HCT116 (cell line): ENCODE results near the gene SNX25. TPM values are rescaled to one million over a fixed set of nuclear protein-coding genes. Genes with fewer than 3 reads are reported as not detected.

Source experiments
- ATAC-seq: fragments of 200-7000 bp; cut with Tn5 transposase; 2 replicates; pipeline ENCODE4 v1.9.1; 2020; ENCODE audit warnings: mild to moderate bottlenecking, moderate library complexity
- BruUV-seq: library from RNA; stranded (reverse); fragments of 400-500 nt; replicated peaks from 2 replicates; lab custom pipeline; 2021; lab: Mats Ljungman, UMichigan
- CTCF ChIA-PET: fragments of 300-600 bp; sonication (Branson Sonifier 250); formaldehyde crosslinking; loops from one replicate; lab custom pipeline; 2021; ENCODE audit warnings: antibody characterized with exemption; lab: Charles Lee
- POLR2A ChIA-PET: fragments of 300-600, 350-600 bp; sonication (Branson Sonifier 250); formaldehyde crosslinking; loops from one replicate; lab custom pipeline; 2021; ENCODE audit warnings: antibody characterized with exemption; lab: Charles Lee
- RAD21 ChIA-PET, 2 experiments: fragments of 300-600 bp; sonication (Branson Sonifier 250); formaldehyde crosslinking; loops; one replicate each; lab custom pipeline; 2023; ENCODE audit warnings: low total read pairs in 2 of 2; ENCODE audit not compliant: uncharacterized antibody in 2 of 2, unreplicated experiment in 2 of 2, low non-redundant PET in 1 of 2; lab: Charles Lee
- DNase-seq: peaks from one replicate; pipeline ENCODE4 v3.0.0-alpha.2; 2010; ENCODE audit warnings: low read depth, low spot score
- H2AFZ ChIP-seq: fragments of 200-600 bp; shearing (Covaris generic), sonication (generic); 2 replicates; pipeline ENCODE4 v1.6.1; 2017; ENCODE audit warnings: low read depth, mixed run types, mixed read lengths, antibody characterized with exemption, low read length; ENCODE audit not compliant: poor library complexity, severe bottlenecking
- H3K27ac ChIP-seq: 2 replicates; pipeline ENCODE4 v1.5.1; 2012; ENCODE audit warnings: low read depth, low read length
- H3K27me3 ChIP-seq: fragments of 200-600 bp; sonication (generic); 2 replicates; pipeline ENCODE4 v1.6.1; 2016; ENCODE audit warnings: mixed run types, low read length, mixed read lengths; ENCODE audit not compliant: insufficient read depth
- H3K36me3 ChIP-seq, 2 experiments: fragments of 200-500 bp in 1 of 2; fragments of 200-600 bp in 1 of 2; sonication (Bioruptor generic) in 1 of 2; sonication (generic) in 1 of 2; 2 replicates each; pipeline versions ENCODE4 v1.5.1 to v1.6.1; 2014 to 2016; ENCODE audit warnings: low read length in 2 of 2, inconsistent platforms in 1 of 2, mixed read lengths in 1 of 2, mixed run types in 1 of 2; ENCODE audit not compliant: insufficient read depth in 2 of 2, control insufficient read depth in 1 of 2
- H3K4me1 ChIP-seq, 2 experiments: fragments of 200-600 bp in 1 of 2; sonication (generic) in 1 of 2; 2 replicates each; pipeline versions ENCODE4 v1.5.1 to v1.6.1; 2012 to 2017; ENCODE audit warnings: low read length in 2 of 2, inconsistent platforms in 1 of 2, mild to moderate bottlenecking in 1 of 2, mixed read lengths in 1 of 2, mixed run types in 1 of 2, moderate library complexity in 1 of 2; ENCODE audit not compliant: insufficient read depth in 2 of 2, control insufficient read depth in 1 of 2
- H3K4me2 ChIP-seq: fragments of 200-600 bp; sonication (generic); 2 replicates; pipeline ENCODE4 v1.6.1; 2017; ENCODE audit warnings: mixed run types, low read length, mixed read lengths
- H3K4me3 ChIP-seq, 2 experiments: fragments of 200-600 bp in 1 of 2; sonication (generic) in 1 of 2; replicated peaks in 1 of 2; 2 replicates each; pipeline ENCODE4 v1.5.1; 2011 to 2016; ENCODE audit warnings: low read length in 2 of 2, control low read depth in 1 of 2, low read depth in 1 of 2, mild to moderate bottlenecking in 1 of 2, mixed read lengths in 1 of 2, mixed run types in 1 of 2
- H3K79me2 ChIP-seq: fragments of 200-600 bp; sonication (generic); 2 replicates; pipeline ENCODE4 v1.6.1; 2017; ENCODE audit warnings: mild to moderate bottlenecking, mixed run types, low read length, moderate library complexity, mixed read lengths; ENCODE audit not compliant: insufficient read depth
- H3K9ac ChIP-seq: fragments of 200-600 bp; sonication (generic); 2 replicates; pipeline ENCODE4 v1.6.1; 2016; ENCODE audit warnings: low read length, mixed read lengths
- H3K9me2 ChIP-seq: fragments of 200-600 bp; sonication (generic), shearing (Covaris generic); 2 replicates; pipeline ENCODE4 v1.6.1; 2017; ENCODE audit warnings: mixed run types, mild to moderate bottlenecking, moderate library complexity; ENCODE audit not compliant: insufficient read depth
- H3K9me3 ChIP-seq, 2 experiments: fragments of 200-500 bp in 1 of 2; fragments of 200-600 bp in 1 of 2; sonication (Bioruptor generic) in 1 of 2; sonication (generic) in 1 of 2; 2 replicates each; pipeline ENCODE4 v1.6.1; 2014 to 2017; ENCODE audit warnings: low read length in 2 of 2, mixed read lengths in 2 of 2, inconsistent platforms in 1 of 2, low read depth in 1 of 2, mild to moderate bottlenecking in 1 of 2, mixed run types in 1 of 2, moderate library complexity in 1 of 2; ENCODE audit not compliant: control insufficient read depth in 1 of 2, insufficient read depth in 1 of 2
- H4K20me1 ChIP-seq: fragments of 200-600 bp; sonication (generic), shearing (Covaris generic); 2 replicates; pipeline ENCODE4 v1.6.1; 2017; ENCODE audit warnings: mixed run types, mild to moderate bottlenecking, moderate library complexity; ENCODE audit not compliant: insufficient read depth
- CBX3 ChIP-seq: IDR thresholded peaks from 2 replicates; pipeline ENCODE4 v1.6.1; 2012; ENCODE audit warnings: low read depth
- CEBPB ChIP-seq: IDR thresholded peaks from 2 replicates; pipeline ENCODE4 v1.6.1; 2012; ENCODE audit warnings: low read depth
- EGR1 ChIP-seq: IDR thresholded peaks from 2 replicates; pipeline ENCODE4 v1.6.1; 2012; ENCODE audit warnings: low read depth
- ELF1 ChIP-seq: IDR thresholded peaks from 2 replicates; pipeline ENCODE4 v1.6.1; 2012; ENCODE audit warnings: low read depth, borderline replicate concordance
- EZH2phosphoT487 ChIP-seq: fragments of 200-600 bp; IDR thresholded peaks from 2 replicates; pipeline ENCODE4 v1.6.1; 2018; ENCODE audit warnings: antibody characterized with exemption, borderline replicate concordance
- JUND ChIP-seq: IDR thresholded peaks from 2 replicates; pipeline ENCODE4 v1.6.1; 2012
- POLR2AphosphoS5 ChIP-seq: IDR thresholded peaks from 2 replicates; pipeline ENCODE4 v1.6.1; 2011; ENCODE audit warnings: mild to moderate bottlenecking, low read depth, low read length, moderate library complexity
- SIN3A ChIP-seq: IDR thresholded peaks from 2 replicates; pipeline ENCODE4 v1.6.1; 2012; ENCODE audit warnings: low read depth
- SRF ChIP-seq: IDR thresholded peaks from 2 replicates; pipeline ENCODE4 v1.6.1; 2012; ENCODE audit warnings: low read depth
- YY1 ChIP-seq: IDR thresholded peaks from 2 replicates; pipeline ENCODE4 v1.6.1; 2011; ENCODE audit warnings: low read length, low read depth, moderate library complexity, mild to moderate bottlenecking; ENCODE audit not compliant: insufficient replicate concordance; ENCODE audit errors: extremely low read depth
- ZNF274 ChIP-seq: fragments of 200-500 bp; sonication (Bioruptor generic); IDR thresholded peaks from 2 replicates; pipeline ENCODE4 v1.6.1; 2014; ENCODE audit warnings: mild to moderate bottlenecking, low read depth, low read length, inconsistent platforms
- intact Hi-C: fragments of 100-400 bp; cut with micrococcal nuclease; formaldehyde crosslinking; loops from 2 replicates; pipeline ENCODE4 v1.10.0; 2022
- total RNA-seq: library from RNA; stranded (reverse); gene quantifications from one replicate; pipeline ENCODE4 v1.2.1, GENCODE V29; 2021; ENCODE audit not compliant: unreplicated experiment
- TF ChIP-seq, protein P1 (sequence below): IDR thresholded peaks from 2 replicates; pipeline ENCODE4 v1.6.1; 2012
- TF ChIP-seq, protein P2 (sequence below): IDR thresholded peaks from 2 replicates; pipeline ENCODE4 v1.6.1; 2012; ENCODE audit warnings: low read depth

SNX25 gene
- total RNA-seq, 1 experiment from 2014 or later, result 20.9 TPM

DNA sequence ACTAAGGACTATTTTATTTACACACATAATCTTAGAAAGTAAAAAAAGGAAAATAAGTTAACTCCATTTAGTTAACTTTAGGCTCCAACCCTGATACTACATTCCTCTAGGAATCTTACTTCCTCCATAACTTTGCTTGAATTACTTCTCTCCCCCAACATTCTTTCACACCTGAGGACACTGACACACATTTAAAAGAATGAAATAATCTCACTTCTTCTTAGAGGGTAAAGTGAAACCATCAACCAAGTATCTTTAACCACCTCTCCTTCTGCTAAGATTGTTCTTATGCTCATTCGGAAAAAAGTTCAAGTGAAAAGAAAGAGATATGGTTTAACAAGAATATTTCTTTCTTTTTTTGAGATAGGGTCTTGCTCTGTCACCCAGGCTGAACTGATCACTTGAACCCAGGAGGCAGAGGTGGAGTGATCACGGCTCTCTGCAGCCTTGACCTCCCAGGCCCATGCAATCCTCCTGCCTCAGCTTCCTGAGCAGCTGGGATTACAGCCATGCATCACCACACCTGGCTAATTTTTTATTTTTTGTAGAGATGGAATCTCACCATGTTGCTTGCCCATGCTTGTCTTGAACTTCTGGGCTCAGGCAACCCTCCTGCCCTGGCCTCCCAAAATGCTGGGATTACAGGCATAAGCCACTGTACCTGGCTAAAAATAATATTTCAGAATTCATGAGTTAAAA lies 37.9 kb upstream of the SNX25 start:
- no peak for DNase-seq
- POLR2A ChIA-PET, result no interaction called here
- TF ChIP-seq, protein P1, sequence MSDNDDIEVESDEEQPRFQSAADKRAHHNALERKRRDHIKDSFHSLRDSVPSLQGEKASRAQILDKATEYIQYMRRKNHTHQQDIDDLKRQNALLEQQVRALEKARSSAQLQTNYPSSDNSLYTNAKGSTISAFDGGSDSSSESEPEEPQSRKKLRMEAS, result no peak
- TF ChIP-seq EGR1, result no peak
- no peak for TF ChIP-seq POLR2AphosphoS5
- no peak for TF ChIP-seq SIN3A
- no peak for TF ChIP-seq ELF1
- no peak for TF ChIP-seq EZH2phosphoT487
- no peak for TF ChIP-seq CBX3
- no peak for TF ChIP-seq YY1
- TF ChIP-seq SRF, result no peak
- TF ChIP-seq CEBPB, result no peak
- TF ChIP-seq JUND, result no peak
- TF ChIP-seq, protein P2, sequence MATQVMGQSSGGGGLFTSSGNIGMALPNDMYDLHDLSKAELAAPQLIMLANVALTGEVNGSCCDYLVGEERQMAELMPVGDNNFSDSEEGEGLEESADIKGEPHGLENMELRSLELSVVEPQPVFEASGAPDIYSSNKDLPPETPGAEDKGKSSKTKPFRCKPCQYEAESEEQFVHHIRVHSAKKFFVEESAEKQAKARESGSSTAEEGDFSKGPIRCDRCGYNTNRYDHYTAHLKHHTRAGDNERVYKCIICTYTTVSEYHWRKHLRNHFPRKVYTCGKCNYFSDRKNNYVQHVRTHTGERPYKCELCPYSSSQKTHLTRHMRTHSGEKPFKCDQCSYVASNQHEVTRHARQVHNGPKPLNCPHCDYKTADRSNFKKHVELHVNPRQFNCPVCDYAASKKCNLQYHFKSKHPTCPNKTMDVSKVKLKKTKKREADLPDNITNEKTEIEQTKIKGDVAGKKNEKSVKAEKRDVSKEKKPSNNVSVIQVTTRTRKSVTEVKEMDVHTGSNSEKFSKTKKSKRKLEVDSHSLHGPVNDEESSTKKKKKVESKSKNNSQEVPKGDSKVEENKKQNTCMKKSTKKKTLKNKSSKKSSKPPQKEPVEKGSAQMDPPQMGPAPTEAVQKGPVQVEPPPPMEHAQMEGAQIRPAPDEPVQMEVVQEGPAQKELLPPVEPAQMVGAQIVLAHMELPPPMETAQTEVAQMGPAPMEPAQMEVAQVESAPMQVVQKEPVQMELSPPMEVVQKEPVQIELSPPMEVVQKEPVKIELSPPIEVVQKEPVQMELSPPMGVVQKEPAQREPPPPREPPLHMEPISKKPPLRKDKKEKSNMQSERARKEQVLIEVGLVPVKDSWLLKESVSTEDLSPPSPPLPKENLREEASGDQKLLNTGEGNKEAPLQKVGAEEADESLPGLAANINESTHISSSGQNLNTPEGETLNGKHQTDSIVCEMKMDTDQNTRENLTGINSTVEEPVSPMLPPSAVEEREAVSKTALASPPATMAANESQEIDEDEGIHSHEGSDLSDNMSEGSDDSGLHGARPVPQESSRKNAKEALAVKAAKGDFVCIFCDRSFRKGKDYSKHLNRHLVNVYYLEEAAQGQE, result no peak
- TF ChIP-seq ZNF274, result no peak
- H2AFZ ChIP-seq, result no peak overlapping the region
- no peak for ATAC-seq
- H3K4me2 ChIP-seq, result no peak overlapping the region
- H3K4me3 ChIP-seq, result no peak overlapping the region
- H4K20me1 ChIP-seq, result no peaks in the 10 kb centered on the region
- intact Hi-C loops, result no loop called here
- RAD21 ChIA-PET, result no interaction called here
- no peak overlapping the region for H3K27ac ChIP-seq
- peaks cover 13 to 24% of the 10 kb centered on the region in 2 experiments; a peak in 2 of 4 replicates for H3K36me3 ChIP-seq
- H3K27me3 ChIP-seq, result no peaks in the 10 kb centered on the region
- peaks cover 33% of the 10 kb centered on the region for H3K79me2 ChIP-seq
- no TSS peak for BruUV-seq
- CTCF ChIA-PET, result no interaction called here
- H3K9me2 ChIP-seq, result no peaks in the 10 kb centered on the region
- no peaks in the 10 kb centered on the region; a peak in 1 of 4 replicates for H3K4me1 ChIP-seq
- no peak overlapping the region for H3K9ac ChIP-seq
- no peaks in the 10 kb centered on the region for H3K9me3 ChIP-seq
